Measurements from ENCODE around the gene LYRM7. TPM values are rescaled to one million over a fixed set of nuclear protein-coding genes. Genes with fewer than 3 reads are reported as not detected.

Gene LYRM7
- total and polyA plus RNA-seq, 2 experiments from 2014 or later: 6.1 to 9.5 TPM

DNA sequence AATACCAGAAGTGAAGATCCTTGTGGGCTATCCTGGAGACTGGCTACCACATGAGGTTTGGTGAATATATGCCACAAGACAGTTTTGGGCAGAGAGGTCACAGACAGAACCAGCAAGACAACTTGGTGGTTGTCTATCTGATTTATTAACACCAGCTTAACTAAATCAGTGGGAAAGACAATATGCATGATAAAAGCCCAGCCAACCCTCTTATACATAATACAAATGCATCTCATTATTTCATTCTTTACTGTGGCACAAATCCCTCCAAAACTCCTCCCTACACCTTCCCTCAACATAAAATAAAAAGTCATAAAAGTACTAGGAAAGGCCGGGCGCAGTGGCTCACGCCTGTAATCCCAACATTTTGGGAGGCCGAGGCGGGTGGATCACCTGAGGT, 13.8 kb upstream of the LYRM7 start:
- Histone ChIP-seq H3K4me2 (no peak overlapping the region), H4K20me1 (ENCODE audit: insufficient read depth, poor library complexity, severe bottlenecking) (no peaks in the 10 kb centered on the region), H3K36me3 (replicated peaks; ENCODE audit: insufficient read depth, low read depth) (peaks cover 4% of the 10 kb centered on the region), H3K27me3 (no peaks in the 10 kb centered on the region), H3K9me2 (replicated peaks; ENCODE audit: insufficient read depth) (no peaks in the 10 kb centered on the region), H3K9me3 (ENCODE audit: low read depth) (no peaks in the 10 kb centered on the region), H3K79me2 (peaks cover 24% of the 10 kb centered on the region), H3K27ac (no peak overlapping the region), H3K4me1 (ENCODE audit: insufficient read depth) (no peaks in the 10 kb centered on the region), H3K4me3 (no peak overlapping the region), H2AFZ (no peak overlapping the region)
- WGBS (ENCODE audit: low lambda C conversion rate, missing lambda C conversion rate): 99% methylated on average over 5 of the region's 5 CpGs
- DNase-seq (ENCODE audit: low spot score): no peak
- TF ChIP-seq CTCF (IDR thresholded peaks at IDR 0.05; ENCODE audit: poor library complexity): no peak
- no peak for TF ChIP-seq EZH2phosphoT487 (IDR thresholded peaks at IDR 0.05; ENCODE audit: low read depth, severe bottlenecking, unreplicated experiment)
- no peak for TF ChIP-seq EZH2 (IDR thresholded peaks at IDR 0.05; ENCODE audit: borderline replicate concordance)

DNA sequence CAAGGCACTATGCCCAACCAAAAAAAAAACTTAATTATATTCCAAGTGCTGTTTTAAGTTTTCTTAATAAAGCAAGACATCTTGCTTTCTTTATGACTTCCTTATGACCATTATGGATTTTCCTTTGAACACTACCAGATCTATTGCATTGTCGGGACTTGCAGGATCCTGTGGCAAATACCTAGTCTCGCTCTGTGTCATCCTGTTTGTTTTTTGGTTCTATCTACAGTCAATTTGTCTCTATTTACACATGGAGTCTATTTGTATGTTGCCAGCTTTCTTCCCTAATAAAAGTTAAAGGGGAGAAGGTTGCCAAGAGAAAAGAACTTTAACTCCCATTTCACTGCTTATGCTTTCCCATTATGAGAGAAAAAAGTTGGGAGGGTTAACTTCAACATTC, 10.6 kb upstream of the LYRM7 start:
- Histone ChIP-seq H3K4me3 (no peak overlapping the region), H3K9me3 (ENCODE audit: low read depth) (no peaks in the 10 kb centered on the region), H3K9me2 (replicated peaks; ENCODE audit: insufficient read depth) (no peaks in the 10 kb centered on the region), H2AFZ (no peak overlapping the region), H3K79me2 (peaks cover 47% of the 10 kb centered on the region), H3K36me3 (replicated peaks; ENCODE audit: insufficient read depth, low read depth) (peaks cover 7% of the 10 kb centered on the region), H3K4me2 (no peak overlapping the region), H4K20me1 (ENCODE audit: insufficient read depth, poor library complexity, severe bottlenecking) (peaks cover 5% of the 10 kb centered on the region), H3K27ac (no peak overlapping the region), H3K4me1 (ENCODE audit: insufficient read depth) (no peaks in the 10 kb centered on the region), H3K27me3 (no peaks in the 10 kb centered on the region)
- 86% methylated on average over 2 of the region's 2 CpGs for WGBS (ENCODE audit: low lambda C conversion rate, missing lambda C conversion rate)
- no peak for DNase-seq (ENCODE audit: low spot score)
- TF ChIP-seq CTCF (IDR thresholded peaks at IDR 0.05; ENCODE audit: poor library complexity) (no peak), EZH2 (IDR thresholded peaks at IDR 0.05; ENCODE audit: borderline replicate concordance) (no peak), EZH2phosphoT487 (IDR thresholded peaks at IDR 0.05; ENCODE audit: low read depth, severe bottlenecking, unreplicated experiment) (no peak)

- TF ChIP-seq CTCF (IDR thresholded peaks at IDR 0.05; ENCODE audit: poor library complexity) (no peak), EZH2 (IDR thresholded peaks at IDR 0.05; ENCODE audit: borderline replicate concordance) (no peak), EZH2phosphoT487 (IDR thresholded peaks at IDR 0.05; ENCODE audit: low read depth, severe bottlenecking, unreplicated experiment) (no peak)
- peak overlapping the region; percentile 95 for H3K27ac ChIP-seq
- no peaks in the 10 kb centered on the region for H3K9me2 ChIP-seq (replicated peaks; ENCODE audit: insufficient read depth)
- H3K27me3 ChIP-seq: no peaks in the 10 kb centered on the region
- no peaks in the 10 kb centered on the region for H3K4me1 ChIP-seq (ENCODE audit: insufficient read depth)
- DNase-seq (ENCODE audit: low spot score): peak; percentile 26
- H2AFZ ChIP-seq: peak overlapping the region; percentile 93
- H3K9me3 ChIP-seq (ENCODE audit: low read depth): no peaks in the 10 kb centered on the region
- H3K36me3 ChIP-seq (replicated peaks; ENCODE audit: insufficient read depth, low read depth): peaks cover 7% of the 10 kb centered on the region
- 14% methylated on average over 9 of the region's 9 CpGs for WGBS (ENCODE audit: low lambda C conversion rate, missing lambda C conversion rate)
- peaks cover 47% of the 10 kb centered on the region for H3K79me2 ChIP-seq
- H3K4me2 ChIP-seq: peak overlapping the region; percentile 78
- H3K4me3 ChIP-seq: peak overlapping the region; percentile 43
- H4K20me1 ChIP-seq (ENCODE audit: insufficient read depth, poor library complexity, severe bottlenecking): peaks cover 5% of the 10 kb centered on the region
Observed at GRCh38 chr5:131163276-131164119, 7.2 kb upstream of the LYRM7 start.
